IMR-90 (cell line): Measurements from ENCODE around the gene TBX4. TPM values are rescaled to one million over a fixed set of nuclear protein-coding genes. Genes with fewer than 3 reads are reported as not detected.

ENCODE experiments used
- ATAC-seq: fragments of 200-7000 bp; cut with Tn5 transposase; 2 replicates; pipeline ENCODE4 v1.9.1; 2020; ENCODE audit warnings: low read depth, mild to moderate bottlenecking, moderate library complexity
- BruUV-seq: library from RNA; stranded (reverse); fragments of 400-500 nt; replicated peaks from 2 replicates; lab custom pipeline; 2021; lab: Mats Ljungman, UMichigan
- CTCF ChIA-PET: fragments of 300-600 bp; formaldehyde crosslinking; extraction: SDS; loops from one replicate; lab custom pipeline; 2021; ENCODE audit warnings: antibody characterized with exemption; lab: Yijun Ruan, JAX
- POLR2A ChIA-PET: fragments of 300-600 bp; sonication (Branson Sonifier 250); formaldehyde crosslinking; loops from one replicate; lab custom pipeline; 2022; ENCODE audit warnings: antibody characterized with exemption; ENCODE audit not compliant: unreplicated experiment; lab: Charles Lee
- DNase-seq: peaks from one replicate; pipeline ENCODE4 v3.0.0; 2013
- H2AFZ ChIP-seq: replicated peaks from 2 replicates; pipeline ENCODE3; 2013; ENCODE audit warnings: low read length, mild to moderate bottlenecking; ENCODE audit not compliant: poor library complexity
- H2AK5ac ChIP-seq: 2 replicates; pipeline ENCODE4 v1.6.1; 2013; ENCODE audit warnings: low read depth, low read length, inconsistent platforms
- H2AK9ac ChIP-seq: replicated peaks from 2 replicates; pipeline ENCODE3; 2013; ENCODE audit warnings: mild to moderate bottlenecking, low read depth, low read length, moderate library complexity; ENCODE audit not compliant: poor library complexity
- H2BK120ac ChIP-seq: 2 replicates; pipeline ENCODE4 v1.6.1; 2013; ENCODE audit warnings: low read depth, low read length, inconsistent platforms
- H2BK15ac ChIP-seq: 3 replicates; pipeline ENCODE4 v1.6.1; 2013; ENCODE audit warnings: low read depth, low read length, inconsistent platforms
- H2BK20ac ChIP-seq: 2 replicates; pipeline ENCODE4 v1.6.1; 2013; ENCODE audit warnings: low read depth, mild to moderate bottlenecking, inconsistent platforms, low read length, moderate library complexity
- H2BK5ac ChIP-seq: 2 replicates; pipeline ENCODE4 v1.6.1; 2013; ENCODE audit warnings: mild to moderate bottlenecking, low read depth, low read length, inconsistent platforms; ENCODE audit not compliant: poor library complexity, severe bottlenecking
- H3K14ac ChIP-seq: replicated peaks from 2 replicates; pipeline ENCODE4 v1.6.1; 2013; ENCODE audit warnings: low read depth, low read length, inconsistent platforms
- H3K18ac ChIP-seq: 2 replicates; pipeline ENCODE4 v1.6.1; 2013; ENCODE audit warnings: low read depth, low read length, control low read depth
- H3K23ac ChIP-seq: 2 replicates; pipeline ENCODE4 v1.6.1; 2013; ENCODE audit warnings: low read depth, low read length, inconsistent platforms
- H3K27ac ChIP-seq: 2 replicates; pipeline ENCODE4 v1.5.1; 2013; ENCODE audit warnings: mild to moderate bottlenecking, control low read depth, low read length; ENCODE audit not compliant: insufficient read depth
- H3K27me3 ChIP-seq: 2 replicates; pipeline ENCODE4 v1.6.1; 2013; ENCODE audit warnings: low read length; ENCODE audit not compliant: control insufficient read depth, insufficient read depth
- H3K36me3 ChIP-seq: 2 replicates; pipeline ENCODE4 v1.6.1; 2013; ENCODE audit warnings: low read length, mixed read lengths; ENCODE audit not compliant: control insufficient read depth, insufficient read depth
- H3K4ac ChIP-seq: 2 replicates; pipeline ENCODE4 v1.6.1; 2013; ENCODE audit warnings: low read depth, low read length, inconsistent platforms
- H3K4me1 ChIP-seq: 2 replicates; pipeline ENCODE4 v1.6.1; 2013; ENCODE audit warnings: low read length, mixed read lengths; ENCODE audit not compliant: control insufficient read depth, insufficient read depth
- H3K4me2 ChIP-seq: 2 replicates; pipeline ENCODE4 v1.6.1; 2013; ENCODE audit warnings: low read depth, mild to moderate bottlenecking, control low read depth, low read length, moderate library complexity
- H3K4me3 ChIP-seq: 2 replicates; pipeline ENCODE4 v1.5.1; 2013; ENCODE audit warnings: low read depth, mild to moderate bottlenecking, control low read depth, low read length, moderate library complexity; ENCODE audit not compliant: insufficient read depth
- H3K56ac ChIP-seq: 2 replicates; pipeline ENCODE4 v1.6.1; 2013; ENCODE audit warnings: low read length, inconsistent platforms; ENCODE audit not compliant: insufficient read depth; ENCODE audit errors: extremely low read depth
- H3K79me1 ChIP-seq, 2 experiments: 2 replicates each; pipeline ENCODE4 v1.6.1; 2013; ENCODE audit warnings: low read length in 2 of 2, inconsistent platforms in 1 of 2, low read depth in 1 of 2
- H3K9ac ChIP-seq: 2 replicates; pipeline ENCODE4 v1.6.1; 2013; ENCODE audit warnings: low read depth, low read length, control low read depth
- H3K9me1 ChIP-seq: 2 replicates; pipeline ENCODE4 v1.6.1; 2013; ENCODE audit warnings: low read length, inconsistent platforms; ENCODE audit not compliant: insufficient read depth
- H3K9me3 ChIP-seq: 2 replicates; pipeline ENCODE4 v1.6.1; 2013; ENCODE audit warnings: low read length; ENCODE audit not compliant: control insufficient read depth, insufficient read depth
- H4K20me1 ChIP-seq: 2 replicates; pipeline ENCODE4 v1.6.1; 2013; ENCODE audit warnings: low read length, inconsistent platforms; ENCODE audit not compliant: insufficient read depth
- H4K5ac ChIP-seq: 2 replicates; pipeline ENCODE4 v1.6.1; 2013; ENCODE audit warnings: mild to moderate bottlenecking, low read depth, low read length, control low read depth
- H4K8ac ChIP-seq, 2 experiments: 2 replicates each; pipeline ENCODE4 v1.6.1; 2013; ENCODE audit warnings: low read depth in 2 of 2, low read length in 2 of 2, control low read depth in 1 of 2, inconsistent platforms in 1 of 2
- H4K91ac ChIP-seq: 2 replicates; pipeline ENCODE4 v1.6.1; 2013; ENCODE audit warnings: low read depth, low read length, inconsistent platforms; ENCODE audit not compliant: insufficient read depth
- CTCF ChIP-seq: conservative IDR thresholded peaks from 2 replicates; pipeline ENCODE4 v1.5.1; 2012; ENCODE audit warnings: mild to moderate bottlenecking, low read depth, low read length, improper control_type of control experiment
- MAZ ChIP-seq: IDR thresholded peaks from 2 replicates; pipeline ENCODE4 v1.6.1; 2012; ENCODE audit warnings: low read depth, mild to moderate bottlenecking, low read length, improper control_type of control experiment, moderate library complexity, borderline replicate concordance
- MXI1 ChIP-seq: IDR thresholded peaks from 2 replicates; pipeline ENCODE4 v1.6.1; 2012; ENCODE audit warnings: low read depth, mild to moderate bottlenecking, low read length, moderate library complexity, borderline replicate concordance
- RAD21 ChIP-seq: IDR thresholded peaks from 2 replicates; pipeline ENCODE4 v1.6.1; 2012; ENCODE audit warnings: low read length, improper control_type of control experiment
- RFX5 ChIP-seq: IDR thresholded peaks from 2 replicates; pipeline ENCODE4 v1.8.0; 2012; ENCODE audit warnings: low read depth, mild to moderate bottlenecking, low read length, moderate library complexity
- WGBS, 2 experiments: methylation state at CpG; one replicate each; pipeline versions ENCODE4 v1.1.5 to v1.1.7; 2013; ENCODE audit warnings: missing lambda C conversion rate in 2 of 2; ENCODE audit not compliant: insufficient read length in 1 of 2; ENCODE audit errors: extremely low coverage in 2 of 2; 5-methylcytosine and 5-hydroxymethylcytosine counted together
- dilution Hi-C: fragments of 300-500 bp; cut with HindIII; formaldehyde crosslinking; loops from one replicate; pipeline ENCODE4 v1.14.3; 2018; ENCODE audit warnings: low sequenced_read_pairs; ENCODE audit not compliant: unreplicated experiment
- in situ Hi-C: fragments of 300-500 bp; cut with MboI; formaldehyde crosslinking; loops from 3 replicates; pipeline ENCODE4 v1.14.3; 2019; ENCODE audit warnings: low sequenced_read_pairs, inconsistent platforms, mixed read lengths
- intact Hi-C: fragments of 100-400 bp; cut with micrococcal nuclease; formaldehyde crosslinking; loops from 2 replicates; pipeline ENCODE4 v1.10.0; 2022
- polyA plus RNA-seq, 3 experiments: library from polyadenylated mRNA; depleted of rRNA; stranded (reverse); fragments of >200 nt; gene quantifications; 2 replicates each; pipeline ENCODE4 v1.2.3, GENCODE V29; 2012; ENCODE audit warnings: low replicate concordance in 1 of 3
- total RNA-seq: library from RNA; depleted of rRNA; stranded (reverse); fragments of >200 nt; gene quantifications from 2 replicates; pipeline ENCODE4 v1.2.3, GENCODE V29; 2012

Gene TBX4
- total and polyA plus RNA-seq, 2 of the 4 experiments (the other 2 are of a cell fraction): 0.05 TPM; not detected in 1

GRCh38 chr17:61411261-61412142 is 40.7 kb upstream of the TBX4 start:
- Histone ChIP-seq H4K20me1 (peaks cover 29% of the 10 kb centered on the region), H2AK9ac (peak overlapping the region; percentile 94), H4K8ac (peak overlapping the region; percentile 84 to 95), H3K18ac (peak overlapping the region; percentile 68), H2BK15ac (peak overlapping the region; percentile 34; the same call in 1 of the 3 replicates), H3K4me3 (peak overlapping the region; percentile 66), H3K23ac (peak overlapping the region; percentile 88), H4K91ac (peak overlapping the region; percentile 92), H3K9ac (peak overlapping the region; percentile 62), H3K14ac (peak overlapping the region; percentile 64), H3K9me3 (no peaks in the 10 kb centered on the region), H3K4me1 (peaks cover 45% of the 10 kb centered on the region), H2BK20ac (no peak overlapping the region), H3K4me2 (peak overlapping the region; percentile 79), H2BK120ac (peak overlapping the region; percentile 88), H2AK5ac (peak overlapping the region; percentile 95), H3K36me3 (peaks cover 26% of the 10 kb centered on the region), H2AFZ (peak overlapping the region; percentile 98), H3K4ac (peak overlapping the region; percentile 99), H2BK5ac (peak overlapping the region; percentile 94), H3K56ac (peak overlapping the region; percentile 62), H3K27me3 (no peaks in the 10 kb centered on the region), H4K5ac (peak overlapping the region; percentile 40), H3K79me1 (peaks cover 9 to 45% of the 10 kb centered on the region in 2 experiments; a peak in 3 of 4 replicates), H3K27ac (peak overlapping the region; percentile 91), H3K9me1 (no peaks in the 10 kb centered on the region; the same call in 1 of the 2 replicates)
- CTCF ChIA-PET: interaction anchor here (0.6 to 1.2 kb wide), 18 partner anchors 9 to 423 kb away, joined by 3 to 6 read pairs (median 3); partner anchors contain the start of gene TBX2
- TF ChIP-seq CTCF: peak; percentile 34
- TF ChIP-seq RAD21: 0 out of 2 replicates have a peak, but pooled peaks have one; percentile 4
- TF ChIP-seq RFX5: no peak
- TF ChIP-seq MXI1: no peak
- no peak for TF ChIP-seq MAZ
- intact Hi-C loops: loop anchor here (1.0 to 5.0 kb wide), 3 partner anchors 140 to 656 kb away; partner anchors contain the start of gene MED13
- in situ Hi-C loops: no loop called here
- WGBS, 2 experiments: 3% methylated on average over 6 of the region's 75 CpGs; no CpG with 5 or more reads in 1 of the 2 experiments
- ATAC-seq: peak; percentile 28
- POLR2A ChIA-PET: interaction anchor here (0.5 to 1.7 kb wide), 6 partner anchors 10 to 691 kb away, joined by 3 to 8 read pairs (median 4); partner anchors contain the start of gene TBX2
- BruUV-seq: no TSS peak
- peak; percentile 74 for DNase-seq
- dilution Hi-C loops: no loop called here
